SIG-M5 treated with dmso at 0.1 percent for 504 hours (cell line): Measurements from ENCODE around the gene MED13.
"Not testable (repeated sequence)": the region's sequence is repeated elsewhere in the genome, so short reads cannot be mapped to it uniquely, and the experiment has no call there.

Experiments used
- DNase-seq: peaks from one replicate; lab custom pipeline; 2025; ENCODE audit not compliant: unreplicated experiment; lab: John Stamatoyannopoulos, UW

The MED13 gene

GRCh38 chr17:61927208-61928100 lies 137.6 kb downstream of the MED13 start, which contains the start of gene INTS2:
TSS of gene INTS2 (minus strand) at chr17:61927982. CDS start at chr17:61926644, 1,338 bp downstream.
- peak; percentile 96 for DNase-seq

- DNase-seq: no peak
These were observed 138.3 kb downstream of the MED13 start for GRCh38 chr17:61926826-61927207.

- not testable (repeated sequence) for DNase-seq
These were observed 149.9 kb downstream of the MED13 start for GRCh38 chr17:61915162-61915561.

GRCh38 chr17:61908292-61909037 lies 156.6 kb downstream of the MED13 start:
- no peak for DNase-seq

GRCh38 chr17:61907361-61907760 lies 157.7 kb downstream of the MED13 start:
- DNase-seq: no peak

- DNase-seq: no peak
These were observed 160.9 kb downstream of the MED13 start for GRCh38 chr17:61904094-61904710.

- no peak for DNase-seq
These were observed 161.8 kb downstream of the MED13 start for GRCh38 chr17:61903251-61903650.

- DNase-seq: no peak
These were observed 167.4 kb downstream of the MED13 start for GRCh38 chr17:61897548-61898180.

- no peak for DNase-seq
These were observed 169.7 kb downstream of the MED13 start for GRCh38 chr17:61895391-61895790.

GRCh38 chr17:61894310-61894709 lies 170.8 kb downstream of the MED13 start:
- DNase-seq: not testable (repeated sequence)
